Activated T-cell treated with anti-CD3 and anti-CD28 coated beads for 48 hours (primary cell): ENCODE measurements around the gene ERCC6L2.

Source experiments
- DNase-seq: peaks from one replicate; pipeline ENCODE4 v3.0.0-alpha.2; 2020; ENCODE audit warnings: low read depth

The ERCC6L2 gene

GRCh38 chr9:95981761-95982390, 106.4 kb downstream of the ERCC6L2 start:
- DNase-seq: no peak

GRCh38 chr9:95985440-95986055, 110.1 kb downstream of the ERCC6L2 start:
- no peak for DNase-seq

- DNase-seq: no peak
Measured at GRCh38 chr9:95989297-95989696, 113.8 kb downstream of the ERCC6L2 start.

- DNase-seq: no peak
Measured at GRCh38 chr9:95991326-95991725, 115.8 kb downstream of the ERCC6L2 start.

GRCh38 chr9:95992536-95992935, 117.0 kb downstream of the ERCC6L2 start:
- DNase-seq: no peak

- DNase-seq: no peak
Measured at GRCh38 chr9:95993337-95993736, 117.8 kb downstream of the ERCC6L2 start.

GRCh38 chr9:95999390-95999789, 123.9 kb downstream of the ERCC6L2 start:
- DNase-seq: no peak

GRCh38 chr9:96004379-96004778, 128.9 kb downstream of the ERCC6L2 start:
- no peak for DNase-seq

- no peak for DNase-seq
Measured at GRCh38 chr9:96006296-96006879, 130.9 kb downstream of the ERCC6L2 start.

- DNase-seq: no peak
Measured at GRCh38 chr9:96006961-96007360, 131.5 kb downstream of the ERCC6L2 start.

- no peak for DNase-seq
Measured at GRCh38 chr9:96008502-96009222, 133.2 kb downstream of the ERCC6L2 start.

- DNase-seq: no peak
Measured at GRCh38 chr9:96009223-96009602, 133.7 kb downstream of the ERCC6L2 start.

GRCh38 chr9:96009690-96010472, 134.4 kb downstream of the ERCC6L2 start:
- DNase-seq: no peak

- no peak for DNase-seq
Measured at GRCh38 chr9:96014078-96014477, 138.6 kb downstream of the ERCC6L2 start.

- no peak for DNase-seq
Measured at GRCh38 chr9:96015876-96016686, 140.6 kb downstream of the ERCC6L2 start.
